GM12801 (cell line): Measurements from ENCODE around the gene SIRT3.

Source experiments
- CTCF ChIP-seq: IDR thresholded peaks from one replicate; pipeline ENCODE4 v1.5.1; 2011; ENCODE audit warnings: control low read depth; ENCODE audit not compliant: insufficient read length; ENCODE audit errors: extremely low read depth

The SIRT3 gene

GRCh38 chr11:282171-282570 lies 46.0 kb upstream of the SIRT3 start:
- no peak for TF ChIP-seq CTCF

- TF ChIP-seq CTCF, result no peak
Measured at GRCh38 chr11:281486-282161, 45.5 kb upstream of the SIRT3 start.

- TF ChIP-seq CTCF, result no peak
Measured at GRCh38 chr11:280706-281485, 44.8 kb upstream of the SIRT3 start.

GRCh38 chr11:279966-280705 lies 44.0 kb upstream of the SIRT3 start:
- TF ChIP-seq CTCF, result no peak

GRCh38 chr11:279040-279965 lies 43.2 kb upstream of the SIRT3 start:
- no peak for TF ChIP-seq CTCF

GRCh38 chr11:278001-278951 lies 42.1 kb upstream of the SIRT3 start, which contains the start of gene NLRP6:
Gene NLRP6, plus strand, starts transcription at chr11:278407. Its CDS starts 163 bp downstream, at chr11:278570.
- TF ChIP-seq CTCF, result no peak
